GM18907 (cell line): ENCODE results near the gene LYST.
A peak's percentile ranks its signal among the peaks of the same experiment; 100 is the strongest.
"Not testable (repeated sequence)": the region's sequence is repeated elsewhere in the genome, so short reads cannot be mapped to it uniquely, and the experiment has no call there.

Experiments
- ATAC-seq: cut with Tn5 transposase; IDR thresholded peaks from one replicate; pipeline ENCODE4 v1.9.1; 2021; ENCODE audit warnings: mild to moderate bottlenecking, moderate library complexity; ENCODE audit not compliant: unreplicated experiment

LYST gene

DNA sequence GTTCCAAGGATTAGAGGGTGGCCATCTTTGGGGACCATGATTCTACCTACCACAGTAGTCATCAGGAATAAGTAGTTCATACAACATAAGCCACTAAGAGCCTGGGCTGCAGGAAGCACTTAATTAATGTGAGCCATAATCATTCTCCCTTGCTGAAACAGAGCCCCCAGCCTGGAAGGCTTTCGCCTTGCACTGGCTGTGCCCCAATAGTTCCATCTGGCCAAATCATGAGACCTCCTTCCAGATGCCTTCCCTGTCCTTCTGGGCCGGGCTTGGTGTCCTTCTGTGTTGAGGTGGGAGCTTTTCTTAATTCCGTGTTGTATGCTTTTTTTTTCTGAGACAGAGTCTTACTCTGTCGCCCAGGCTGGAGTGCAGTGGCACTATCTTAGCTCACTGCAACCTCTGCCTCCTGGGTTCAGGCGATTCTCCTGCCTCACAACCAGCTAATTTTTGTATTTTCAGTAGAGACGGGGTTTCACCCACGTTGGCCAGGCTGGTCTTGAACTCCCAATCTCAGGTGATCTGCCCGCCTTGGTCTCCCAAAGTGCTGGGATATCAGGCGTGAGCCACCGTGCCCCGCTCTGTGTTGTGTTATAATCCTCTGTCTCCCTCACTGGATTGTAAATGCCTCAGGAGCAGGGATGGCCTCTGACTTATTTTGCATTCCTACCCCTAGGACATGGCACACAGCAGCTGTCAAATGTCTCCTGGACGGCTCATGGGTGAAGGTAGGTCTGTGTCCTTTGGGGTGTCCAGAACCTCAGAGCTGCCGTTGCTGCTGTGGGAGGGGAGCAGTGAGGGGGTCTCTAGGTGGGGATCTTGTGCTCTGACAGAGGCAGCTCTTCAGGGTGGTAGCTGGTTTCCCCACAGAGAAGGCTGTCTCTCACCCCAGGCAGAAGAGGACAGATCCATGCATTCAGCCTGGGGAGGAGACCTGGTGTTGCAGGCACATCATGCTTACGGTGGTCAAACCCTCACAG is 227.2 kb downstream of the LYST start:
- no peak for ATAC-seq

DNA sequence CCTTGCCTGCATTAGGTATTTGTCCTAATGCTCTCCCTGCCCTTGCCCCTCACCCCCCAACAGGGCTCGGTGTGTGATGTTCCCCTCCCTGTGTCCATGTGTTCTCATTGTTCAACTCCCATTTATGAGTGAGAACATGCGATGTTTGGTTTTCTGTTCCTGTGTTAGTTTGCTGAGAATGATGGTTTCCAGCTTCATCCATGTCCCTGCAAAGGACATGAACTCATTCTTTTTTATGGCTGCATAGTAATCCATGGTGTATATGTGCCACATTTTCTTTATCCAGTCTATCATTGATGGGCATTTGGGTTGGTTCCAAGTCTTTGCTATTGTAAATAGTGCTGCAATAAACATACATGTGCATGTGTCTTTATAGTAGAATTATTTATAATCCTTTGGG is 228.1 kb downstream of the LYST start:
- not testable (repeated sequence) for ATAC-seq

DNA sequence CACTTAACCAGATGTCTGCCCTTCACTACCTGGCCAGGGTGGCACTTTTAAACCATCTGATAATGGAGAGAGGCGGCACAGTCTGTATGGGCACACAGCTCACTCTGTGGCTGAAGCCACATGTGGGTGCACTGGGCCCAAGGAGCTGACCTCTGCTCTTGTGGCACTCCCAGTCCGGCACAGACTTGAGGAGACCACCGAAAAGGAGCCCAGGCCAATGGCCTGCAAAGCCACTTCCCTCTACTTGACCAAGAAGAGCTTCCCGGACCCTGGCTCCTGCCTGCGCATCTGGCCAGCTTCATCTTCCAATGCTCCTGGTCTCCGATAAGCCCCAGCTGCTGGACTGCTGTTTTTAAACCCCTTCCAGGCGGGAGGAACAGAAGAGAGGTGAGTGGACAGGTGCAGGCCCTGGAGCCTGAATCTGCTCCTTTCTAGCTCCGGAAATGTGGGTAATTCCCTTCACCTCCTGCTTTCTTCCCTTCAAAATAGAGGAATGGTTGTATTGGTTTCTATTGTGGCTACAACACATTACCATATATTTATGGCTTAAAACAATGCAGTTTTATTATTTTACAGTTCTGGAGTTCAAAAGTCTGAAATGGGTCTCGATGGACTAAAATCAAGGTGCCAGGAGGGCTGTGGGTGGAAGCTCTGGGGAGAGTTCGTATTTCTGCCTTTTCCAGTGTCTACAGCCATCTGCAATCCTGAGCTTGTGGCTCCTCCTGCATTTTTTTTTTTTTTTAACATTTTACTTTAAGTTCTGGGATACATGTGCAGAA is 228.8 kb downstream of the LYST start:
- ATAC-seq: no peak

DNA sequence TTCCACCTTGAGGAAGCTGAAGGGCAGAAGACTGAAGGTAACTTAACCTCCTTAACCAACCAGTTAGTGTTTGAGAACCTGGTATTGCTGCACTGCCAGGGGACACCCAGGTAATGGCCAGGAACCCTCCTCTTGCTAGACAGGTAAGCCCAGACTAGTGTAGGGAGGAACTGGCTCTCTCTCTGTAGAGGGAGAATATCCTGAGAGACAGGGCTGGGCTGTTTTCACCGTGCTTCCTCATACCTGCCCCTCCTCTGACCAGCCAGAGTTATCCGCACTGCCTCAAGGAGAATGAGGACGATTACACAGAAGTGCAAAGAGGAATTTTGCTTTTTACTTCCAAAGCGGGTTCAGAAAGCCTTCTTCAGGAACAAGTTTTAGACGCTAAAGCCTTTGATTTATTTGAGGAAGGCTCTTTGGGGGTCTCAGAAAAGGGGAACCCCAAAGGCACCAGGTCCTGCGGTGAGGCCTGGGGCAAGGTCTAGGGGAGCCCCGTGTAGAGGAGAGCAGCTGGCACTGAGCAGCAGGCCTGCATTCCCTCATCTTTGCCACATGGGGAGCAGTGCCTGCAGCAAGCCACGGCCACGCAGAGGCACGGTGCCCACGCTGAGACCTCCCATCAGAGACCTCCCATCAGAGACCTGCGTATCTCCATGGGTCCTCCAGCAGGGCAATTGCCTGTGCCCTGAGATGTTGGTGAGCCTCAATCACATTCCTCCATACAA is 230.6 kb downstream of the LYST start:
- ATAC-seq: no peak

DNA sequence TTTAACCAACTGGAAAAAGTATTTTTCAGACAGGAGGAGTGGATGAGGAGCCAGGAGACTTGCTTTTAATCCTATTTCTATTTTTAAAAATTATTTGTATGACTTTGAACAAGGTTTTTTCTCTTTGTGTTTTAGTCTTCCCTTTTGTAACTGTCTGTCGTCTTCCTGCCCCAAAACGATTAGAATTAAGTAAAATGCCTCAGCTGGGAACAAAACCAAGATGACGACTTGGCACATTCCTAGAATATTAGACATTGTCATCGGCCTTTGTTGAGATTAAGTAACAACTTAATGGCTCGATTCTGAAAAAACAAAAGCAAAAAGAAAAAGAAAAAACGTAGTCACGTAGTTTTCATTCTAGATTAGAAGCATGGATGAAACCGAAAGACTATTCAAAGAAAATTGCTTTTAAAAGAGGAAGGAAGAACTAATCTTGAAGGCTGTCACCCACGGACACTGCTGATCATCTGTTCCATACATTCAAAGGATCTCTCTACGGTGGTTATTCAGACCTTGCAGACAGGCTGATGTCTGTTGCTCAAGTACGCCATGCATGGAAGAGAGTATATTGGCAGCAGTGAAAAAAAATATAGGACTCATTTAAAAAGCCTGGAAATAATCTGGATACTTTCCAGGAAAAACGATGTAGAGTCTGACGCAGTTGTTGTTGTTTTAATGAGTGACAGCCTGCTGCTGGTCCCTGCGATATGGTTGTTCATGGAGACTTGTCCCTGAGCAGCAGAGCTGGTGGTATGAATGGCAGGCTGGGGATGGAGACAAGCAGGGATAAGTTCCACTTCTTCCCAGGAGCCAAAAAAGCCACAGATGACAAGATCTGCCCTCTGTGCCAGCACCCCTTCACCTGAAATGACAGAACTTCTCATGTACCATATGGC is 234.0 kb downstream of the LYST start:
- ATAC-seq: peak; percentile 57

DNA sequence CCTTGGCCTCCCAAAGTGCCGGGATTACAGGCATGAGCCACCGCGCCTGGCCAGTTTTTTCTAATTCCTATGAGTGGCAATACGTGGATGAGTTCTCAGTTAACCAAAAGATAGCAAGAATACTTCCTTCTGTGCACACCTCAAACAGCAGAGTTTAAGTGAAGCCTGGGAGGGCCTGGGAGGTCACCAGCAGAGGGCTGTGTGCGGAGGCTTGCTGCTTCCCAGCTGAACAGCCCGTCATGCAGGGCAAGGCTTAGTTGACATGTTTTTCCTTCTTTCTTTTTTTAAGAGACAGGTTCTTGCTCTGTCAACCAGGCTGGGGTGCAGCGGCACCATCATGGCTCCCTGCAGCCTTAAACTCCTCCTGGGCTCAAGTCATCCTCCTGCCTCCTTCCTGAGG is 234.9 kb downstream of the LYST start:
- ATAC-seq: no peak

DNA sequence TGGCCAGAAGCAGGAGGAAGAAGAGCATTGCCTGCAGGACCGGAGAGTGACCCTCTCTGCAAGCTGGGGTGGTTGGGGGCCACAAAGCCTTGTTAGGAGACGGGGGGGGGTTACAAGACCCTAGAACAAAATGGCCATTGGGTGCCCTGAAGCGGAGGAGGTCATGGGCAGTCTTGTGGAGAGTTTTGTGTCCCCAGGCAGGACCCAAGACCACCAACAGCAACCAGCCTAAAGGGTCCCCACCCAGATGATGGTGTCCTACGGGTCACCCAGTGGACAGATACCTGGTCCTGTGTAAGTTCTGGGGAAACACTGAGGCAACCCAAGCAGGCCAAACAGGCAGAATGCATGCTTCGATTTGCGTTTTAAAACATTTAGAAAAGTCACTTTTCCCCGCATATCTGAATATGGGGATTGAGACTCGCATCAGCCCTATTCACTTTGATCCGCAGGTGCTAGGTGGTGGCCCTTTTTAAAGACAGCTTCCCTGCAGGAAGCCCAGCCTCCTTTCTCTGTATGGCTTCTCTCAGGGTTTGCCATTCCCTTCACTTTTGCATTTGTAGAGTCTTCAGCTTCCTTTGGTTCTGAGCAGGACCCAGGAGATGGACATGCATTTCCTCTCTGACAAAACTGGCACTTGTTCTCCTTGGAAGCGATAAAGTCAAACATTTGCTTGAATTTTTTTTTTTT is 238.2 kb downstream of the LYST start:
- ATAC-seq: no peak

DNA sequence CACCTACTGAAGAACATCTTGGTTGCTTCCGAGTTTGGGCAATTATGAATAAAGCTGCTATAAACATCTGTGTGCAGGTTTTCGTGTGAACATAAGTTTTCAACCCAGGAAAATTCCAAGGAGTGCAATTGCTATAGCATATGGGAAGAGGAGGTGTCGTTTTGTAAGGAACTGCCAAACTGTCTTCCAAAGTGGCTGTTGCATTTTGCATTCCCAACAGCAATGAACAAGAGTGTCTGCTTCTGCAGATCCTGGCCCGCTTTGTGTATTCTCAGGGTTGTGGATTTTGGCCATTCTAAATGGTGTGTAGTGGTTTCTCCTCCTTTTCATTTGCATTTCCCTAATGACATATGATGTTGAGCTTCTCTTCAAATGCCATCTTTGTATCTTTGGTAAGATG is 240.9 kb downstream of the LYST start:
- ATAC-seq: no peak

DNA sequence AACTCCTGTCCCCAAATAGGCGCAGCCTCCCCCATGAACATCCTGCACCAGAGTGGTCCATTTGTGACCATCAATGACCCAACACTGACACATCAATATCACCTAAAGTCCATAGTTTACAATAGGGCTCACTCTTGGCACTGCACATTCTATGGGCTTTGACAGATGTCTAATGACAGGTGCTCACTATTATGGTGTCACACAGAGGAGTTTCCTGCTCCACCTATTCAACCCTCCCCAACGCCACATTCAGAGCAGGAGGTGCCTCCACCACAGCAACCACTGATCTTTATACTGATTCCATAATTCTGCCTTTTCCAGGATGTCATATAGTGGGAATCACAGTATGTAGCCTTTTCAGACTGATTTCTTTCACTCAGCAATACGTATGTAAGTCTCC is 241.4 kb downstream of the LYST start:
- no peak for ATAC-seq

DNA sequence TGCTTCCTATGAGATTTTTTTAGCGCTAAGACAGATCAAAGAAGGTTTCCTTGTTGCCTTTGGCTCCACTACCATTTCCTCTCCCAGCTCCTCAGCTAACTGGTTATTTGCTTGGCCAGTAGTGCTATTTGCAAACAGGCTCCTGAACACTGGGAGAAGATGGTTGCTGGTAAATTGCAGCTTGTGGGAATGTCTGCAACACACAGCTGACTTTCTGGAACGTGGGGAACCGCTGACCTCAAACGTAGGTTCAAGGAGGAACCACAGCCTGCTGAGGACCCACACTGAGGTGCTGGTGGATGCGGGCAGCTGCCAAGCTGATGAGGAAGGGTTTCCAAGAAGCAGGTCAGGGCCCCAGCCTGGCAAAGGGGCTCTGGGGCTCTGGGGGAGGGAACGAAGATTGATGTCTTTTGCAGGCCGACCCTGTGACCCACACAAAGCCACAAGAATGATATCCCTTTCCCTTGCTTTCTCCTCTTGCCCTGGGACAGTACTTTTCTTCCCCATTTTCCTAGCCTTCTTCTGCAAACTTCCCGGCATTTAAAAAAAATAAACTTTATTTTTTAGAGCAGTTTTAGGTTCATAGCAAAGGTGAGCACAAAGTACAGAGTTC is 241.9 kb downstream of the LYST start:
- no peak for ATAC-seq

DNA sequence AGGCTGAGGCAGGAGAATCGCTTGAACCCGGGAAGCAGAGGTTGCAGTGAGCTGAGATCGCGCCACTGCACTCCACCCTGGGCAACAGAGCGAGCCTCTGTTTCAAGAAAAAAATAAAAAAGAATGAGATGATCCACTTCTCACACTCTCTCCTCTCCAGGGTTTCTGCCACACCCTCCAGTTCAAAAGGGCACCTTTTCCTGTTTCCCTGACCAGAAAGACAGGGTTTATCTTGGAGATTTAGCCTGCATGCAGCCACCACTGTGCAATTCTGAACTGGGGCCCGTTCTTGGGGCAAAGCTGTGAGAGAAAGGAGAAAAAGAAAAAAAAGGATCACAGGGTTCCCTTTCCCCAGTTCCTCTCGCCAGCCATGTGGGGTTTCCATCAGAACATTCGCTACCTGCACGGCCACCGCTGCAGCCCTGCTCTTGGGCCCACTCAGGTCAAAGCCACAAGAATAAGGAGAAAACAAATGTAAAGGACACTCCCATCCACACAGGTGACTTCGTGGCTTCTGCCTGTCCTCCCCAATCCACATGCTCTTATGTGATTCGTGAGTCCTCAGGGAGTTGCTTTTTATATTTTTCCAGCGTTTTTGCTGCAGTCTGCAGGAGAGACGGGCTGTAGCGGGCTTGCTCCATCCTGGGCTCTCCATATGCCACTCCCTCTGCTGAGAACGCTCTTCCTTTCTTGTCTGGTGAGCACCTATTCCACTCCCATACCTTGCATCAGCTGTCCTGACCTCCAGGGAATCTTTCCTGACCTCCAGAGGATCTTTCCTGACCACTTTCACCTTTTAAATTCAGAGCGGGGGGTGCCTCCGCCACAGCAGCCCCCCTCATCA is 243.5 kb downstream of the LYST start:
- ATAC-seq: no peak

DNA sequence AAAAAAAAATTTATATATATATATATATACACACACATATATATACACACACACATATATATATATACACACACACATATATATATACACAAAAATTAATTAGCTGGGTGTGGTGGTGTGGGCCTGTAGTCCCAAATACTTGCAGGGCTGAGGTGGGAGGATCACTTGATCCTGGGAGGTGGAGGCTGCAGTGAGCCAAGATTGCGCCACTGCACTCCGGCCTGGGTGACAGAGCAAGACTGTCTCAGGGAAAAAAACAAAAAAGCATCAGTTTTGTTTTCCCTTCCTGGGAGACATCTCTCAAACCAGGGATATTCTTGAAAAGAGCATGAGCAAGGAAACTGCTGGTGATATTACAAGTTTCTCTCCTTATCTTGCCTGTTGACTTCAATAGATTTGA is 247.6 kb downstream of the LYST start:
- not testable (repeated sequence) for ATAC-seq

DNA sequence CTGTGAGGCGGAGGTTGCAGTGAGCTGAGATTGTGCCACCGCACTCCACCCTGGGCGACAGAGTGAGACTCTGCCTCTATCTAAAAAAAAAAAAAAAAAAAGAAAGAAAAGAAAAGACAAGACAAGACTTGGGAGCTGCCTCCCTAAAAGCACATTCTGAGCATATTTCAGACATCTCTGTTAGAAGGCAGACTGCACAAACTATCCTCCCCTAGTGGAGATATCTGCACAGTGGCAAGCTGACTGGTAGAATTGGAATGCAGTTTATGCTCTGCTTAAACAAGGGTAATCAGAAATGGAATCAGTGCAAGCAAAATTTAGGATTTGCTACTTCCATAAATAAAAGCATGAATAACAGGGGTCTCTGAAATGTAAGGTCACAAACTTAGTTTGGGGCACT is 248.9 kb downstream of the LYST start:
- ATAC-seq: no peak

DNA sequence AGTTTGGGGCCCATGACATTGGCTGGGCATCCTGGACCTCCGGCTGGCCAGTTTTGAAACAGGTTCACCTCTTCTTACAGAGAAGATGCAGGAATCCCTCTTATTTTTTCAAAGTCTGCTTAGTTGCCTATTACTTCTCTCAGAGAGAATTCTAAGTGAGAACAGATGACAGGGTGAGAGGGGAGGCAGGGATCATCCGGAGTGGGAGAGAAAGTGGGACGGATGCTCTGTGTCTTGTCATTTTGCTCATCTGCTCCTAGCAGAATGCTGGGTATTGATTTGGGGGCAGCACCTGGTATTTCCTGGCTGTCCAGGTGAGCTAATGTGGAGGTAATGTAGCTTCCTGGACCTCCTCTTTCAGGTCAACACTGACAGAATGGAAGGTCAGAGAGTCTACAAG is 249.6 kb downstream of the LYST start:
- no peak for ATAC-seq

DNA sequence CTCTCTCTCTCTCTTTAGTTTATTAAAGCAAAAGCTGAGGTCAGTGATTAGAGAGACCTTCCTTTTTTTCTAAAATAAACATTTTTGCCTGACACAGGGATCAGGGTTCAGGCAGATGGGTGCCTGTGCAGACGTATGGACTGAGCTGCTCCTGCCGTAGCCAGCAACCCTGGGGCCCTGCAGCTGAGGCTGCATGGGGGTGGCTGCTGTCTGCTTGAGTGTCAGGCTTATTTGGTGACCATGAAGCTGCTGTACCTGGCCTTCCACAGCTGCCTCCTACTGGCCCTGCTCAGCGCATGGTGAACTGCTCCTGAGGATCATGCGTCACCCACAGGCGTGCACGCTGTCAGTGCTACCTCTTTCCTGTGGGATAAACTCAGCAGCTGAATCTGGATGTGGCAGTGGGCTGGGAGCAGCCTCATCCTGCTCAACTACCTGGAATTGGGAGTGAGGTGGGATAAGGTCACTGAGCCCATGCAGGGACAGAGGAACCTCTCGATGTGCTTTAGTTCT is 252.2 kb downstream of the LYST start:
- ATAC-seq: no peak

DNA sequence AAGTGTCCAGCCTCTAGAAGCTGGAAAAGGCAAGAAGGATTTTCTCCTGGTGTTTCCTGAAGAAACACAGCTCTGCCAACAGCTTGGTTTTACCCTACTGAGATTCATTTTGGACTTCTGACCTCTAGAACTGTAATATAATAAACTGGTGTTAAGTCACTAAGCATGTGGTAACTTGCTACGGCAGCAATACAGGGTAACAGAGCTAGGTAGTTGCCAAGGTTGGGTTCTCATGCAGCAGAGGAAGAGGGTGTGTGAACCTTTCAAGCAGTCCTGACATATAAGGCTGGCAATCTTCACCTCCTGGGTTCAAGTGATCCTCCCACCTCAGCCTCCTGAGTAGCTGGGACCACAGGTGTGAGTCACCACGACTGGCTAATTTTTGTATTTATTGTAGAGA is 253.1 kb downstream of the LYST start:
- no peak for ATAC-seq

DNA sequence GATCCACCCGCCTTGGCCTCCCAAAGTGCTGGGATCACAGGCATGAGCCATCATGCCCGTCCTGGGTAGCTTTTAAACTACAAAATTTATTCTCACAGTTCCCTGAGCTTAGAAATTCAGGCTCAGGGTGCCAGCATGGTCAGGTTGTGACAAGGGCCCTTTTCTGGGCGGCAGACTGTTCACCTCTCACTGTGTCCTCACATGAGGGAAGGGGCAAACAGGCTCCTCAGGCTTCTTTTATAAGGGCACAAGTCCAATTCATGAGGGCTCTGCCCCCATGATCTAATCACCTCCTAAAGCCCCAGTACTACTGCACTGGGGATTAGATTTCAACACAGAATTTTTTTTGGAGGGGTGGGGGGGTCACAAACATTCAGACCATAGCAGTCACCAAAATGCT is 253.9 kb downstream of the LYST start:
- ATAC-seq: no peak
